HepG2 (cell line): ENCODE measurements around the gene MTARC1. TPM values are rescaled to one million over a fixed set of nuclear protein-coding genes. Genes with fewer than 3 reads are reported as not detected.

Experiments
- AKAP8 ChIP-seq: sonication (generic); formaldehyde crosslinking; IDR thresholded peaks from 2 replicates; pipeline ENCODE4 v1.5.1; 2020; ENCODE audit warnings: mild to moderate bottlenecking, missing genetic modification reagents
- CBX1 ChIP-seq: IDR thresholded peaks from one replicate; pipeline ENCODE4 v1.6.1; 2016; ENCODE audit warnings: antibody characterized with exemption, low read depth
- FOSL1 ChIP-seq: sonication (generic); formaldehyde crosslinking; IDR thresholded peaks from 2 replicates; pipeline ENCODE4 v1.9.0; 2021; ENCODE audit warnings: missing genetic modification reagents, borderline replicate concordance
- FOXC1 ChIP-seq: sonication (generic); formaldehyde crosslinking; IDR thresholded peaks from 2 replicates; pipeline ENCODE4 v1.8.0; 2022; ENCODE audit warnings: mild to moderate bottlenecking, missing genetic modification reagents, borderline replicate concordance
- GATA4 ChIP-seq: sonication (generic); IDR thresholded peaks from 2 replicates; pipeline ENCODE4 v1.6.1; 2016; ENCODE audit warnings: antibody characterized with exemption, low read depth, borderline replicate concordance
- GFI1 ChIP-seq: sonication (generic); formaldehyde crosslinking; IDR thresholded peaks from 2 replicates; pipeline ENCODE4 v1.5.0; 2020; ENCODE audit warnings: missing genetic modification reagents, mild to moderate bottlenecking, borderline replicate concordance
- HNRNPK ChIP-seq: fragments of 200-400 bp; formaldehyde crosslinking; IDR thresholded peaks from 2 replicates; pipeline ENCODE4 v1.6.1; 2018; ENCODE audit warnings: low read length, low read depth, moderate library complexity, mild to moderate bottlenecking; ENCODE audit not compliant: poor library complexity, severe bottlenecking
- NFE2L1 ChIP-seq: sonication (generic); formaldehyde crosslinking; IDR thresholded peaks from 2 replicates; pipeline ENCODE4 v1.4.0; 2020; ENCODE audit warnings: missing genetic modification reagents, mild to moderate bottlenecking, borderline replicate concordance
- RBFOX2 ChIP-seq: fragments of 200-400 bp; formaldehyde crosslinking; IDR thresholded peaks from 2 replicates; pipeline ENCODE4 v1.6.1; 2017; ENCODE audit warnings: low read depth, mild to moderate bottlenecking, low read length
- SIX1 ChIP-seq: sonication (generic); formaldehyde crosslinking; IDR thresholded peaks from 2 replicates; pipeline ENCODE4 v1.4.0; 2020; ENCODE audit warnings: missing genetic modification reagents, borderline replicate concordance
- SMYD3 ChIP-seq: sonication (generic); formaldehyde crosslinking; IDR thresholded peaks from 2 replicates; pipeline ENCODE4 v1.8.1; 2023; ENCODE audit warnings: mild to moderate bottlenecking, missing genetic modification reagents
- SP2 ChIP-seq: sonication (generic); formaldehyde crosslinking; IDR thresholded peaks from 2 replicates; pipeline ENCODE4 v1.5.1; 2020; ENCODE audit warnings: mild to moderate bottlenecking, missing genetic modification reagents
- SP4 ChIP-seq: sonication (generic); formaldehyde crosslinking; IDR thresholded peaks from 2 replicates; pipeline ENCODE4 v1.8.1; 2023; ENCODE audit warnings: mild to moderate bottlenecking, missing genetic modification reagents
- STAG1 ChIP-seq: sonication (generic); formaldehyde crosslinking; IDR thresholded peaks from 2 replicates; pipeline ENCODE4 v1.4.0; 2020; ENCODE audit warnings: missing genetic modification reagents
- ZKSCAN8 ChIP-seq: IDR thresholded peaks from 2 replicates; pipeline ENCODE4 v1.6.1; 2016; ENCODE audit warnings: borderline replicate concordance, missing genetic modification reagents, missing compliant biosample characterization
- ZMAT3 ChIP-seq: sonication (generic); formaldehyde crosslinking; conservative IDR thresholded peaks from 2 replicates; pipeline ENCODE4 v1.7.0; 2021; ENCODE audit warnings: missing genetic modification reagents
- ZNF143 ChIP-seq: sonication (generic); formaldehyde crosslinking; IDR thresholded peaks from 2 replicates; pipeline ENCODE4 v1.4.0; 2020; ENCODE audit warnings: missing genetic modification reagents
- ZNF264 ChIP-seq: sonication (generic); formaldehyde crosslinking; IDR thresholded peaks from 2 replicates; pipeline ENCODE4 v1.4.0; 2020; ENCODE audit warnings: missing genetic modification reagents
- ZNF674 ChIP-seq: sonication (generic); formaldehyde crosslinking; IDR thresholded peaks from 2 replicates; pipeline ENCODE4 v1.5.0; 2020; ENCODE audit warnings: low read depth, mild to moderate bottlenecking, missing genetic modification reagents
- ZNF710 ChIP-seq: sonication (generic); formaldehyde crosslinking; IDR thresholded peaks from 2 replicates; pipeline ENCODE4 v1.5.0; 2020; ENCODE audit warnings: mild to moderate bottlenecking, missing genetic modification reagents, borderline replicate concordance
- ZNF776 ChIP-seq: sonication (generic); formaldehyde crosslinking; IDR thresholded peaks from 2 replicates; pipeline ENCODE4 v1.4.0; 2020; ENCODE audit warnings: mild to moderate bottlenecking, missing genetic modification reagents
- polyA plus RNA-seq, 8 experiments: library from polyadenylated mRNA; depleted of rRNA in 3 of 8; stranded (reverse) in 7 of 8; unstranded in 1 of 8; fragments of >200 nt; fragmentation: Illumina TruSeq in 4 of 8; extraction: Trizol in 4 of 8; gene quantifications; 2 replicates each; pipeline versions ENCODE4 v1.2.1 to v1.2.3, GENCODE V29; 2011 to 2016; ENCODE audit warnings: low read depth in 4 of 8, missing spikeins in 1 of 8, mixed read lengths in 1 of 8; ENCODE audit not compliant: insufficient read depth in 1 of 8
- total RNA-seq, 5 experiments: library from RNA; depleted of rRNA; stranded (reverse); fragments of >200 nt; fragmentation: Illumina TruSeq; extraction: Trizol; gene quantifications; 2 replicates each; pipeline ENCODE4 v1.2.3, GENCODE V29; 2016; ENCODE audit warnings: low read depth in 1 of 5
- TF ChIP-seq, protein P1 (sequence below): sonication (generic); formaldehyde crosslinking; IDR thresholded peaks from 2 replicates; pipeline ENCODE4 v1.4.0; 2020; ENCODE audit warnings: missing genetic modification reagents, borderline replicate concordance
- TF ChIP-seq, protein P2 (sequence below): sonication (generic); formaldehyde crosslinking; IDR thresholded peaks from 2 replicates; pipeline ENCODE4 v1.9.0; 2021; ENCODE audit warnings: missing genetic modification reagents, mild to moderate bottlenecking, borderline replicate concordance

The MTARC1 gene
- total and polyA plus RNA-seq, 2 of the 13 experiments (the other 11 are each of a cell fraction or from before 2014, with no cell fraction given): 19.4 to 106 TPM

- TF ChIP-seq ZKSCAN8 (CRISPR knock-in tag): peak; percentile 12; the same call in 1 of the 2 replicates
- TF ChIP-seq, protein P1, sequence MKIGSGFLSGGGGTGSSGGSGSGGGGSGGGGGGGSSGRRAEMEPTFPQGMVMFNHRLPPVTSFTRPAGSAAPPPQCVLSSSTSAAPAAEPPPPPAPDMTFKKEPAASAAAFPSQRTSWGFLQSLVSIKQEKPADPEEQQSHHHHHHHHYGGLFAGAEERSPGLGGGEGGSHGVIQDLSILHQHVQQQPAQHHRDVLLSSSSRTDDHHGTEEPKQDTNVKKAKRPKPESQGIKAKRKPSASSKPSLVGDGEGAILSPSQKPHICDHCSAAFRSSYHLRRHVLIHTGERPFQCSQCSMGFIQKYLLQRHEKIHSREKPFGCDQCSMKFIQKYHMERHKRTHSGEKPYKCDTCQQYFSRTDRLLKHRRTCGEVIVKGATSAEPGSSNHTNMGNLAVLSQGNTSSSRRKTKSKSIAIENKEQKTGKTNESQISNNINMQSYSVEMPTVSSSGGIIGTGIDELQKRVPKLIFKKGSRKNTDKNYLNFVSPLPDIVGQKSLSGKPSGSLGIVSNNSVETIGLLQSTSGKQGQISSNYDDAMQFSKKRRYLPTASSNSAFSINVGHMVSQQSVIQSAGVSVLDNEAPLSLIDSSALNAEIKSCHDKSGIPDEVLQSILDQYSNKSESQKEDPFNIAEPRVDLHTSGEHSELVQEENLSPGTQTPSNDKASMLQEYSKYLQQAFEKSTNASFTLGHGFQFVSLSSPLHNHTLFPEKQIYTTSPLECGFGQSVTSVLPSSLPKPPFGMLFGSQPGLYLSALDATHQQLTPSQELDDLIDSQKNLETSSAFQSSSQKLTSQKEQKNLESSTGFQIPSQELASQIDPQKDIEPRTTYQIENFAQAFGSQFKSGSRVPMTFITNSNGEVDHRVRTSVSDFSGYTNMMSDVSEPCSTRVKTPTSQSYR (CRISPR knock-in tag): 0 out of 2 replicates have a peak, but pooled peaks have one; percentile 17
- TF ChIP-seq AKAP8 (CRISPR knock-in tag): no peak
- no peak for TF ChIP-seq ZMAT3 (CRISPR knock-in tag)
- TF ChIP-seq ZNF776: no peak
- TF ChIP-seq SP2 (CRISPR knock-in tag): no peak
- no peak for TF ChIP-seq ZNF143 (CRISPR knock-in tag)
- no peak for TF ChIP-seq HNRNPK
- no peak for TF ChIP-seq CBX1
- no peak for TF ChIP-seq FOXC1
- peak; percentile 23; the same call in 1 of the 2 replicates for TF ChIP-seq ZNF264 (CRISPR knock-in tag)
- no peak for TF ChIP-seq SP4
- no peak for TF ChIP-seq NFE2L1 (CRISPR knock-in tag)
- TF ChIP-seq, protein P2, sequence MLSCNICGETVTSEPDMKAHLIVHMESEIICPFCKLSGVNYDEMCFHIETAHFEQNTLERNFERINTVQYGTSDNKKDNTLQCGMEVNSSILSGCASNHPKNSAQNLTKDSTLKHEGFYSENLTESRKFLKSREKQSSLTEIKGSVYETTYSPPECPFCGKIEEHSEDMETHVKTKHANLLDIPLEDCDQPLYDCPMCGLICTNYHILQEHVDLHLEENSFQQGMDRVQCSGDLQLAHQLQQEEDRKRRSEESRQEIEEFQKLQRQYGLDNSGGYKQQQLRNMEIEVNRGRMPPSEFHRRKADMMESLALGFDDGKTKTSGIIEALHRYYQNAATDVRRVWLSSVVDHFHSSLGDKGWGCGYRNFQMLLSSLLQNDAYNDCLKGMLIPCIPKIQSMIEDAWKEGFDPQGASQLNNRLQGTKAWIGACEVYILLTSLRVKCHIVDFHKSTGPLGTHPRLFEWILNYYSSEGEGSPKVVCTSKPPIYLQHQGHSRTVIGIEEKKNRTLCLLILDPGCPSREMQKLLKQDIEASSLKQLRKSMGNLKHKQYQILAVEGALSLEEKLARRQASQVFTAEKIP (CRISPR knock-in tag): no peak
- TF ChIP-seq ZNF710: 0 out of 2 replicates have a peak, but pooled peaks have one; percentile 23
- no peak; the same call in 1 of the 2 replicates for TF ChIP-seq GATA4
- TF ChIP-seq ZNF674 (CRISPR knock-in tag): no peak
- no peak for TF ChIP-seq GFI1
- peak; percentile 42; the same call in 1 of the 2 replicates for TF ChIP-seq SIX1 (CRISPR knock-in tag)
- TF ChIP-seq SMYD3 (CRISPR knock-in tag): no peak
- TF ChIP-seq STAG1 (CRISPR knock-in tag): no peak
- no peak for TF ChIP-seq RBFOX2
- TF ChIP-seq FOSL1 (CRISPR knock-in tag): no peak
Measured at GRCh38 chr1:220767312-220768125, 19.2 kb upstream of the MTARC1 start (continued).
